AG04450 (cell line): ENCODE measurements around the gene STC2. TPM values are rescaled to one million over a fixed set of nuclear protein-coding genes. Genes with fewer than 3 reads are reported as not detected.

ENCODE experiments used
- CTCF ChIA-PET: fragments of 300-600, 350-600 bp; formaldehyde crosslinking; extraction: SDS; loops from one replicate; lab custom pipeline; 2022; ENCODE audit warnings: antibody characterized with exemption, inconsistent platforms; lab: Charles Lee
- POLR2A ChIA-PET: fragments of 350-600 bp; formaldehyde crosslinking; extraction: SDS; loops from one replicate; lab custom pipeline; 2021; ENCODE audit warnings: antibody characterized with exemption, inconsistent platforms; lab: Yijun Ruan, JAX
- DNase-seq: peaks from one replicate; pipeline ENCODE4 v3.0.0-alpha.2; 2011; ENCODE audit warnings: low read depth, low spot score
- H3K27ac ChIP-seq: one replicate; pipeline ENCODE4 v1.5.1; 2012; ENCODE audit warnings: low read depth, low read length, control low read depth
- H3K27me3 ChIP-seq: one replicate; pipeline ENCODE4 v1.6.0; 2012; ENCODE audit warnings: low read length; ENCODE audit not compliant: control insufficient read depth, insufficient read depth
- H3K4me3 ChIP-seq: 2 replicates; pipeline ENCODE4 v1.5.1; 2011; ENCODE audit warnings: mild to moderate bottlenecking, low read depth, low read length, control low read depth
- H3K9me3 ChIP-seq: 2 replicates; pipeline ENCODE4 v1.5.1; 2012; ENCODE audit warnings: low read length; ENCODE audit not compliant: control insufficient read depth, insufficient read depth
- CTCF ChIP-seq: IDR thresholded peaks from 2 replicates; pipeline ENCODE4 v1.5.1; 2011; ENCODE audit warnings: low read depth, low read length, control low read depth, inconsistent platforms
- polyA plus RNA-seq: library from polyadenylated mRNA; depleted of rRNA; stranded (reverse); fragments of >200 nt; gene quantifications from 2 replicates; pipeline ENCODE4 v1.2.3, GENCODE V29; 2011

STC2 gene
- polyA plus RNA-seq, 1 experiment: 185 TPM

DNA sequence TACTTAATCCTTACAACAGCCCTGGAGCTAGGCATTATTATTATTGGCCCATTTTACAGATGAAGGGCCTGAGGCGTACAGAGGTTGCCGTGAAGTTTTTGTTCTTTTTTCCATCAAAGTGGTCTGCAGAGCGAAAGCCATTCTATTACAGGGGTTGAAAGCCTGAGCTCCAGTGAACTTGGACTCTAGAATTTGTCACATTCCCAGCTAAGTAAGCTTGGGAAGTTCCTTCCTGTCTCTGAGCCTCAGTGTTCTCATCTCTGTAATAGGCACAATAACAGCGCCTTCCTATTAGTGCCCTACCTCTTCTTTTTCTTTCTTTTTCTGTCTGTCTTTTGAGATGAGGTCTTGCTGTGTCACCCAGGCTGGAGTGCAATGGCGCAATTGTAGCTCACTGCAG lies 49.0 kb downstream of the STC2 start:
- no peak for DNase-seq
- H3K27ac ChIP-seq: no peak overlapping the region
- POLR2A ChIA-PET: no interaction called here
- H3K9me3 ChIP-seq: no peaks in the 10 kb centered on the region
- TF ChIP-seq CTCF: no peak
- CTCF ChIA-PET: interaction anchor here (1.0 kb wide), 1 partner anchor 572 kb away, joined by 4 read pairs; no protein-coding TSS in a partner anchor
- H3K4me3 ChIP-seq: no peak overlapping the region
- peaks cover 55% of the 10 kb centered on the region for H3K27me3 ChIP-seq

DNA sequence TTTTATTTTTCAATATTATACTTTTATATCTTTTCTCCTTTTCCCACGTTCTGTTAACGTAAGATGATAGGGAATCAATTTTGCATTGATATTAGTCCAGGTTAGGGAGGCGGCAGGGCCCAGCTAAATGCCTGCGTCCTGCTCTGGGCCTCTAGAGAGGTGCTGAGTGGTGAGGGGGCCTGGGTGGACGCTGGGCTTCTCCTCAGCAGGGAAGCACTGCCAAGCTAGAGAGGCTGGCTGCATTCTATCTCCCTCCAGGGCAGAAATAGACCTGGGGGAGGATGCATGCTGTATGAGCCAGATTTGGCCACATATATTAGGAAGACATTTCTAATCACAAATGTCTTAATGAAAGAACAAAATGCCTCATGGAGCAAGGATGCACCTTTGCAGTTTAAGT lies 49.6 kb downstream of the STC2 start:
- Histone ChIP-seq H3K9me3 (no peaks in the 10 kb centered on the region), H3K27me3 (peaks cover 53% of the 10 kb centered on the region), H3K4me3 (no peak overlapping the region), H3K27ac (no peak overlapping the region)
- POLR2A ChIA-PET: no interaction called here
- CTCF ChIA-PET: interaction anchor here (1.0 kb wide), 1 partner anchor 571 kb away, joined by 4 read pairs; no protein-coding TSS in a partner anchor
- DNase-seq: no peak
- TF ChIP-seq CTCF: no peak

- POLR2A ChIA-PET: no interaction called here
Measured at GRCh38 chr5:173278172-173278571, 50.0 kb downstream of the STC2 start.

DNA sequence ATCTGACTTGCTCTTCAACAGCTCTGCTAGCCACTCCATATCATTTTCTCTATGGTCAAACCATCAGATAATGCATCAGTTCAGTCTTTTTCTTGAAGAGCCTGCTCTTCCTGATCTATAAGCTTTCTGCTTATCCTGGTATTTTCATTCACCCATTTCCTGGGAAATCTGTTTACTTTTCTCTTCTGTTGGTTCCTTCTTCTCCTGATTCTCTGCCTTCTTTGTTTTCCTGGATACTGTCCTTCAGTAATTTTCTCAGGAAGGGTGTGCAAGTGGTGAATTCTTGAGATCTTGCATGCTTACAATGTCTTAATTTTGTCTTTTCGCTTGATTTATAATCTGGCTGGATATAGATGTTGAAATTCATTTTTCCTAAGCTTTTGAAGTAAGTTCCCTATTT lies 53.4 kb downstream of the STC2 start:
- CTCF ChIA-PET: interaction anchor here (1.0 kb wide), 1 partner anchor 9 kb away, joined by 3 read pairs; no protein-coding TSS in a partner anchor
- no peak overlapping the region for H3K27ac ChIP-seq
- H3K4me3 ChIP-seq: no peak overlapping the region
- POLR2A ChIA-PET: no interaction called here
- DNase-seq: no peak
- H3K27me3 ChIP-seq: peaks cover 28% of the 10 kb centered on the region
- TF ChIP-seq CTCF: no peak
- no peaks in the 10 kb centered on the region; the same call in 1 of the 2 replicates for H3K9me3 ChIP-seq

More at GRCh38 chr5:173278172-173278571, 50.0 kb downstream of the STC2 start:
- Histone ChIP-seq H3K9me3 (no peaks in the 10 kb centered on the region; the same call in 1 of the 2 replicates), H3K27me3 (peaks cover 49% of the 10 kb centered on the region), H3K27ac (no peak overlapping the region), H3K4me3 (no peak overlapping the region)
- CTCF ChIA-PET: interaction anchor here (1.0 kb wide), 1 partner anchor 571 kb away, joined by 4 read pairs; no protein-coding TSS in a partner anchor
- TF ChIP-seq CTCF: no peak
- DNase-seq: no peak

- no peak for DNase-seq
- ChIA-PET POLR2A (no interaction called here), CTCF (no interaction called here)
- TF ChIP-seq CTCF: no peak
- no peak overlapping the region for H3K27ac ChIP-seq
- no peak overlapping the region for H3K4me3 ChIP-seq
- no peaks in the 10 kb centered on the region; the same call in 1 of the 2 replicates for H3K9me3 ChIP-seq
- peaks cover 50% of the 10 kb centered on the region for H3K27me3 ChIP-seq
Measured at GRCh38 chr5:173271419-173271818, 56.8 kb downstream of the STC2 start.
